Endothelial cell of umbilical vein (primary cell): ENCODE measurements around the gene EXT2. TPM values are rescaled to one million over a fixed set of nuclear protein-coding genes. Genes with fewer than 3 reads are reported as not detected.

Experiments
- BruUV-seq: library from RNA; stranded (reverse); fragments of 400-500 nt; replicated peaks from 2 replicates; lab custom pipeline; 2021; lab: Mats Ljungman, UMichigan
- CTCF ChIA-PET: fragments of 300-600, 350-600 bp; sonication (Branson Sonifier 250); formaldehyde crosslinking; loops from one replicate; lab custom pipeline; 2021; ENCODE audit warnings: antibody characterized with exemption, inconsistent platforms; lab: Charles Lee
- POLR2A ChIA-PET: fragments of 300-600, 350-600 bp; sonication (Branson Sonifier 250); formaldehyde crosslinking; loops from one replicate; lab custom pipeline; 2021; ENCODE audit warnings: antibody characterized with exemption, inconsistent platforms; lab: Charles Lee
- DNase-seq: peaks from one replicate; pipeline ENCODE4 v3.0.0-alpha.2; 2011; ENCODE audit warnings: low read depth, low spot score
- FAIRE-seq: peaks from 2 replicates; lab custom pipeline; 2011; peaks lifted over from hg19 to GRCh38; lab: Jason Lieb, UNC
- H2AFZ ChIP-seq: 2 replicates; pipeline ENCODE4 v1.6.0; 2012; ENCODE audit warnings: low read depth, low read length, control low read depth, inconsistent platforms
- H3K27ac ChIP-seq: 2 replicates; pipeline ENCODE4 v1.5.1; 2011; ENCODE audit warnings: low read depth, mild to moderate bottlenecking, control low read depth, low read length, moderate library complexity; ENCODE audit not compliant: insufficient read depth
- H3K27me3 ChIP-seq, 2 experiments: 2 replicates each; pipeline versions ENCODE4 v1.6.0 to v1.6.1; 2011; ENCODE audit warnings: low read length in 2 of 2, mixed read lengths in 1 of 2; ENCODE audit not compliant: control insufficient read depth in 2 of 2, insufficient read depth in 2 of 2
- H3K36me3 ChIP-seq, 2 experiments: 2 replicates in 1 of 2; 3 replicates in 1 of 2; pipeline ENCODE4 v1.5.1; 2011; ENCODE audit warnings: low read length in 2 of 2, mild to moderate bottlenecking in 1 of 2, moderate library complexity in 1 of 2; ENCODE audit not compliant: control insufficient read depth in 2 of 2, insufficient read depth in 2 of 2; ENCODE audit errors: extremely low read depth in 1 of 2
- H3K4me1 ChIP-seq: 3 replicates; pipeline ENCODE4 v1.5.1; 2011; ENCODE audit warnings: mild to moderate bottlenecking, low read length; ENCODE audit not compliant: control insufficient read depth, insufficient read depth; ENCODE audit errors: extremely low read depth
- H3K4me2 ChIP-seq: 2 replicates; pipeline ENCODE4 v1.6.1; 2011; ENCODE audit warnings: low read length, control low read depth, mixed read lengths; ENCODE audit not compliant: insufficient read depth
- H3K4me3 ChIP-seq, 3 experiments: fragments of 200-600 bp in 1 of 3; sonication (generic), shearing (Covaris generic) in 1 of 3; replicated peaks in 1 of 3; 2 replicates each; pipeline ENCODE4 v1.5.1; 2011 to 2016; ENCODE audit warnings: control low read depth in 3 of 3, low read length in 3 of 3, mild to moderate bottlenecking in 2 of 3, inconsistent platforms in 1 of 3, low read depth in 1 of 3, moderate library complexity in 1 of 3; ENCODE audit not compliant: insufficient read depth in 1 of 3
- H3K79me2 ChIP-seq: 2 replicates; pipeline ENCODE4 v1.6.0; 2012; ENCODE audit warnings: low read length, inconsistent platforms; ENCODE audit not compliant: control insufficient read depth, insufficient read depth
- H3K9ac ChIP-seq: replicated peaks from 2 replicates; pipeline ENCODE3; 2011; ENCODE audit warnings: low read length, control low read depth; ENCODE audit not compliant: insufficient read depth; ENCODE audit errors: extremely low read depth
- H3K9me1 ChIP-seq: replicated peaks from 3 replicates; pipeline ENCODE4 v1.6.0; 2011; ENCODE audit warnings: mild to moderate bottlenecking, low read length; ENCODE audit not compliant: control insufficient read depth, insufficient read depth; ENCODE audit errors: extremely low read depth
- H3K9me3 ChIP-seq: replicated peaks from 2 replicates; pipeline ENCODE4 v1.5.1; 2012; ENCODE audit warnings: low read length, inconsistent platforms; ENCODE audit not compliant: control insufficient read depth, insufficient read depth
- H4K20me1 ChIP-seq: replicated peaks from 2 replicates; pipeline ENCODE3; 2011; ENCODE audit warnings: mild to moderate bottlenecking, low read length; ENCODE audit not compliant: control insufficient read depth, insufficient read depth; ENCODE audit errors: extremely low read depth
- EZH2 ChIP-seq: IDR thresholded peaks from 2 replicates; pipeline ENCODE4 v1.6.1; 2012; ENCODE audit warnings: borderline replicate concordance, low read depth, mild to moderate bottlenecking, moderate library complexity, low read length, inconsistent platforms; ENCODE audit not compliant: severe bottlenecking
- FOS ChIP-seq: IDR thresholded peaks from 2 replicates; pipeline ENCODE4 v1.6.1; 2011; ENCODE audit warnings: mild to moderate bottlenecking, low read length, moderate library complexity, borderline replicate concordance; ENCODE audit not compliant: insufficient read depth
- GATA2 ChIP-seq: IDR thresholded peaks from 2 replicates; pipeline ENCODE4 v1.7.0; 2011; ENCODE audit warnings: low read depth, mild to moderate bottlenecking, moderate library complexity, mixed read lengths, low read length; ENCODE audit not compliant: insufficient read length, insufficient read depth
- JUN ChIP-seq: IDR thresholded peaks from 2 replicates; pipeline ENCODE4 v1.6.1; 2011; ENCODE audit warnings: borderline replicate concordance, low read depth; ENCODE audit not compliant: insufficient read length, insufficient read depth
- MYC ChIP-seq: IDR thresholded peaks from one replicate; pipeline ENCODE4 v1.6.1; 2011; ENCODE audit warnings: mild to moderate bottlenecking, low read depth, low read length
- POLR2A ChIP-seq: IDR thresholded peaks from 2 replicates; pipeline ENCODE4 v1.6.1; 2012; ENCODE audit warnings: low read depth, mild to moderate bottlenecking, control low read depth, low read length
- POLR2AphosphoS5 ChIP-seq: IDR thresholded peaks from 2 replicates; pipeline ENCODE4 v1.6.1; 2012; ENCODE audit warnings: low read depth, mild to moderate bottlenecking, control low read depth, low read length, moderate library complexity; ENCODE audit not compliant: insufficient read depth
- dilution Hi-C: fragments of 300-500 bp; cut with MboI; formaldehyde crosslinking; loops from one replicate; pipeline ENCODE4 v1.15.0; 2019; ENCODE audit warnings: low sequenced_read_pairs; ENCODE audit not compliant: extremely low pct_ligation_motif_present
- intact Hi-C: fragments of 100-400 bp; cut with micrococcal nuclease; formaldehyde crosslinking; loops from one replicate; pipeline ENCODE4 v1.10.0; 2022
- polyA plus RNA-seq, 4 experiments: library from polyadenylated mRNA; depleted of rRNA in 3 of 4; stranded (reverse) in 3 of 4; unstranded in 1 of 4; fragments of >200 nt; gene quantifications; 2 replicates each; pipeline versions ENCODE4 v1.2.1 to v1.2.3, GENCODE V29; 2011 to 2012; ENCODE audit warnings: missing spikeins in 1 of 4
- total RNA-seq: library from RNA; stranded (reverse); gene quantifications from 2 replicates; pipeline ENCODE4 v1.2.3, GENCODE V29; 2021
- TF ChIP-seq, protein P1 (sequence below), 2 donors: IDR thresholded peaks; 1 replicate in 1 of 2; 2 replicates in 1 of 2; pipeline ENCODE4 v1.5.1; 2011; ENCODE audit warnings: low read length in 2 of 2, mild to moderate bottlenecking in 2 of 2, moderate library complexity in 2 of 2, control low read depth in 1 of 2, inconsistent platforms in 1 of 2, low read depth in 1 of 2; ENCODE audit not compliant: insufficient read depth in 1 of 2; ENCODE audit errors: extremely low read depth in 1 of 2
- TF ChIP-seq, protein P2 (sequence below): IDR thresholded peaks from 2 replicates; pipeline ENCODE4 v1.6.1; 2011; ENCODE audit not compliant: insufficient read depth, insufficient read length

Gene EXT2
- total and polyA plus RNA-seq, 2 donors (not counting 3 experiments of a cell fraction or from before 2014, with no cell fraction given), result 50.9 to 60.3 TPM

DNA sequence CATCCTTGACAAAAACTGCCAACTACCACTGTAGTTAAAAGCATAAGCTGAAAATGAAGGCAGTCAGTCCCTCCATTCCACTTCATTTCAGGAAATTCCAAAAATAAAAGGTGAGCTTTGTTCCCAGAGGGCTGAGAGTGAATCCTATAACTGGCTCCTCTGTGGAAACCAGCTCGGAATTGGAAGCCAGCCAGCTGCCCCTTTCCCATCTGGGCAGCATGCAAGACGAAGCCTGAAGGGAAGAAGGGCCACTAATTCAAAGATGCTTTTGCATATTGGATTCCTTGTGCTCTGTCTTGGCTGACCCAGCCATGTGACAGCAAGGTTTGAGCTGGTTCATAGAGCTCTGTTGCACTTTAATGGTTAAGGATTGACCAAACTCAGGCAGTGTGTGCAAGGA is 131.0 kb downstream of the EXT2 start:
- FAIRE-seq (no peak), DNase-seq (no peak)
- dilution Hi-C loops, result no loop called here
- no peaks in the 10 kb centered on the region for H4K20me1 ChIP-seq
- ChIA-PET POLR2A (no interaction called here), CTCF (interaction anchor here (1.5 kb wide), 1 partner anchor 16 kb away, joined by 4 read pairs; no protein-coding TSS in a partner anchor)
- no peak overlapping the region for H3K9ac ChIP-seq
- intact Hi-C loops, result no loop called here
- no peak overlapping the region for H2AFZ ChIP-seq
- H3K9me3 ChIP-seq, result no peaks in the 10 kb centered on the region
- H3K4me3 ChIP-seq, result no peak overlapping the region
- no peaks in the 10 kb centered on the region for H3K79me2 ChIP-seq
- no peak overlapping the region for H3K27ac ChIP-seq
- H3K36me3 ChIP-seq, result no peaks in the 10 kb centered on the region
- TF ChIP-seq FOS (no peak), EZH2 (no peak), MYC (no peak), GATA2 (no peak), JUN (no peak), POLR2A (no peak), POLR2AphosphoS5 (no peak)
- TF ChIP-seq, protein P1, sequence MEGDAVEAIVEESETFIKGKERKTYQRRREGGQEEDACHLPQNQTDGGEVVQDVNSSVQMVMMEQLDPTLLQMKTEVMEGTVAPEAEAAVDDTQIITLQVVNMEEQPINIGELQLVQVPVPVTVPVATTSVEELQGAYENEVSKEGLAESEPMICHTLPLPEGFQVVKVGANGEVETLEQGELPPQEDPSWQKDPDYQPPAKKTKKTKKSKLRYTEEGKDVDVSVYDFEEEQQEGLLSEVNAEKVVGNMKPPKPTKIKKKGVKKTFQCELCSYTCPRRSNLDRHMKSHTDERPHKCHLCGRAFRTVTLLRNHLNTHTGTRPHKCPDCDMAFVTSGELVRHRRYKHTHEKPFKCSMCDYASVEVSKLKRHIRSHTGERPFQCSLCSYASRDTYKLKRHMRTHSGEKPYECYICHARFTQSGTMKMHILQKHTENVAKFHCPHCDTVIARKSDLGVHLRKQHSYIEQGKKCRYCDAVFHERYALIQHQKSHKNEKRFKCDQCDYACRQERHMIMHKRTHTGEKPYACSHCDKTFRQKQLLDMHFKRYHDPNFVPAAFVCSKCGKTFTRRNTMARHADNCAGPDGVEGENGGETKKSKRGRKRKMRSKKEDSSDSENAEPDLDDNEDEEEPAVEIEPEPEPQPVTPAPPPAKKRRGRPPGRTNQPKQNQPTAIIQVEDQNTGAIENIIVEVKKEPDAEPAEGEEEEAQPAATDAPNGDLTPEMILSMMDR (IDR thresholded peaks at IDR 0.05; ENCODE audit: extremely low read depth in 1 of 2, insufficient read depth in 1 of 2, low read depth in 1 of 2, low read length in 2 of 2), result no peak
- TF ChIP-seq, protein P2, sequence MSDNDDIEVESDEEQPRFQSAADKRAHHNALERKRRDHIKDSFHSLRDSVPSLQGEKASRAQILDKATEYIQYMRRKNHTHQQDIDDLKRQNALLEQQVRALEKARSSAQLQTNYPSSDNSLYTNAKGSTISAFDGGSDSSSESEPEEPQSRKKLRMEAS, result no peak
- H3K27me3 ChIP-seq, result no peaks in the 10 kb centered on the region
- BruUV-seq, result no TSS peak
- no peaks in the 10 kb centered on the region for H3K4me1 ChIP-seq
- H3K9me1 ChIP-seq, result no peaks in the 10 kb centered on the region
- no peak overlapping the region for H3K4me2 ChIP-seq
